A673 (cell line): ENCODE data around the gene SLC2A1. TPM values are rescaled to one million over a fixed set of nuclear protein-coding genes. Genes with fewer than 3 reads are reported as not detected.

Experiments
- BruUV-seq: library from RNA; stranded (reverse); fragments of 400-500 nt; replicated peaks from 2 replicates; lab custom pipeline; 2021; lab: Mats Ljungman, UMichigan
- CTCF ChIA-PET: fragments of 300-600 bp; sonication (Branson Sonifier 250); formaldehyde crosslinking; loops from one replicate; lab custom pipeline; 2022; ENCODE audit warnings: antibody characterized with exemption; lab: Charles Lee
- POLR2A ChIA-PET: fragments of 300-600 bp; sonication (Branson Sonifier 250); formaldehyde crosslinking; loops from one replicate; lab custom pipeline; 2022; ENCODE audit warnings: antibody characterized with exemption; ENCODE audit not compliant: low non-redundant PET; lab: Charles Lee
- DNase-seq: peaks from one replicate; pipeline ENCODE4 v3.0.0-alpha.2; 2015; ENCODE audit warnings: low spot score
- H3K27ac ChIP-seq: fragments of 200-600 bp; sonication (generic); 2 replicates; pipeline ENCODE4 v1.5.1; 2016; ENCODE audit warnings: mixed run types, low read depth, mild to moderate bottlenecking, mixed read lengths, antibody characterized with exemption, low read length; ENCODE audit not compliant: poor library complexity, severe bottlenecking
- H3K27me3 ChIP-seq: fragments of 200-600 bp; sonication (generic); replicated peaks from 2 replicates; pipeline ENCODE4 v1.6.1; 2017; ENCODE audit warnings: mixed run types, low read depth, mild to moderate bottlenecking, mixed read lengths, antibody characterized with exemption, low read length; ENCODE audit not compliant: insufficient read depth, poor library complexity
- H3K36me3 ChIP-seq: fragments of 200-600 bp; sonication (generic); 2 replicates; pipeline ENCODE4 v1.6.1; 2016; ENCODE audit warnings: mixed run types, mild to moderate bottlenecking, mixed read lengths, antibody characterized with exemption, low read length; ENCODE audit not compliant: insufficient read depth, poor library complexity, severe bottlenecking
- H3K4me1 ChIP-seq: fragments of 200-600 bp; sonication (generic); 2 replicates; pipeline ENCODE4 v1.6.1; 2017; ENCODE audit warnings: mixed run types, mild to moderate bottlenecking, mixed read lengths, antibody characterized with exemption, low read length; ENCODE audit not compliant: insufficient read depth, poor library complexity, severe bottlenecking
- H3K4me3 ChIP-seq: fragments of 200-600 bp; sonication (generic); 2 replicates; pipeline ENCODE4 v1.5.1; 2016; ENCODE audit warnings: low read depth, mixed run types, mild to moderate bottlenecking, mixed read lengths, low read length; ENCODE audit not compliant: poor library complexity, severe bottlenecking
- H3K9me3 ChIP-seq: fragments of 200-600 bp; sonication (generic); 2 replicates; pipeline ENCODE4 v1.6.1; 2016; ENCODE audit warnings: mixed run types, low read depth, mild to moderate bottlenecking, mixed read lengths, antibody characterized with exemption, low read length; ENCODE audit not compliant: poor library complexity, severe bottlenecking
- CTCF ChIP-seq: fragments of 300-800, 200-600 bp; sonication (generic); conservative IDR thresholded peaks from 2 replicates; pipeline ENCODE4 v1.5.1; 2017; ENCODE audit warnings: low read depth, mild to moderate bottlenecking, antibody characterized with exemption, low read length, moderate library complexity, mixed read lengths
- EZH2 ChIP-seq: fragments of 200-600 bp; sonication (generic); IDR thresholded peaks from 2 replicates; pipeline ENCODE4 v1.6.1; 2017; ENCODE audit warnings: borderline replicate concordance, low read depth, mild to moderate bottlenecking, mixed read lengths, antibody characterized with exemption, low read length; ENCODE audit not compliant: poor library complexity, severe bottlenecking
- intact Hi-C: fragments of 100-400 bp; cut with micrococcal nuclease; formaldehyde crosslinking; loops from one replicate; pipeline ENCODE4 v1.10.0; 2022; ENCODE audit not compliant: unreplicated experiment
- total RNA-seq: library from RNA; stranded (reverse); gene quantifications from 2 replicates; pipeline ENCODE4 v1.2.3, GENCODE V29; 2021

Gene SLC2A1
- total RNA-seq, 1 experiment from 2014 or later, result 36.7 TPM

GRCh38 chr1:42981871-42982270 is 23.2 kb upstream of the SLC2A1 start:
- Histone ChIP-seq H3K4me3 (no peak overlapping the region), H3K4me1 (peaks cover 12% of the 10 kb centered on the region), H3K27ac (no peak overlapping the region), H3K9me3 (no peaks in the 10 kb centered on the region), H3K27me3 (no peaks in the 10 kb centered on the region), H3K36me3 (no peaks in the 10 kb centered on the region)
- no TSS peak for BruUV-seq
- intact Hi-C loops, result no loop called here
- TF ChIP-seq EZH2, result no peak
- no peak for TF ChIP-seq CTCF
- DNase-seq, result peak; percentile 32
- POLR2A ChIA-PET, result no interaction called here
- CTCF ChIA-PET, result no interaction called here

GRCh38 chr1:42981255-42981805 is 22.7 kb upstream of the SLC2A1 start:
- no peaks in the 10 kb centered on the region for H3K9me3 ChIP-seq
- no peak for TF ChIP-seq EZH2
- no peak for TF ChIP-seq CTCF
- no peaks in the 10 kb centered on the region for H3K27me3 ChIP-seq
- BruUV-seq, result no TSS peak
- POLR2A ChIA-PET, result no interaction called here
- H3K4me3 ChIP-seq, result no peak overlapping the region
- H3K36me3 ChIP-seq, result no peaks in the 10 kb centered on the region
- intact Hi-C loops, result no loop called here
- no peak overlapping the region for H3K27ac ChIP-seq
- CTCF ChIA-PET, result no interaction called here
- H3K4me1 ChIP-seq, result peaks cover 12% of the 10 kb centered on the region
- peak; percentile 40 for DNase-seq

- no peaks in the 10 kb centered on the region for H3K36me3 ChIP-seq
- POLR2A ChIA-PET, result no interaction called here
- no peak for DNase-seq
- no peak overlapping the region for H3K4me3 ChIP-seq
- BruUV-seq, result no TSS peak
- no peaks in the 10 kb centered on the region for H3K9me3 ChIP-seq
- H3K27ac ChIP-seq, result no peak overlapping the region
- CTCF ChIA-PET, result no interaction called here
- intact Hi-C loops, result no loop called here
- no peak for TF ChIP-seq CTCF
- H3K27me3 ChIP-seq, result no peaks in the 10 kb centered on the region
- peaks cover 12% of the 10 kb centered on the region for H3K4me1 ChIP-seq
These were observed 21.5 kb upstream of the SLC2A1 start for GRCh38 chr1:42979896-42980800.
